HG03135 (cell line): Measurements from ENCODE around the gene TLDC2.
"Not testable (repeated sequence)": the region's sequence is repeated elsewhere in the genome, so short reads cannot be mapped to it uniquely, and the experiment has no call there.

ENCODE experiments used
- ATAC-seq: cut with Tn5 transposase; IDR thresholded peaks from one replicate; pipeline ENCODE4 v1.9.1; 2021; ENCODE audit warnings: mild to moderate bottlenecking, moderate library complexity; ENCODE audit not compliant: unreplicated experiment

The TLDC2 gene

DNA sequence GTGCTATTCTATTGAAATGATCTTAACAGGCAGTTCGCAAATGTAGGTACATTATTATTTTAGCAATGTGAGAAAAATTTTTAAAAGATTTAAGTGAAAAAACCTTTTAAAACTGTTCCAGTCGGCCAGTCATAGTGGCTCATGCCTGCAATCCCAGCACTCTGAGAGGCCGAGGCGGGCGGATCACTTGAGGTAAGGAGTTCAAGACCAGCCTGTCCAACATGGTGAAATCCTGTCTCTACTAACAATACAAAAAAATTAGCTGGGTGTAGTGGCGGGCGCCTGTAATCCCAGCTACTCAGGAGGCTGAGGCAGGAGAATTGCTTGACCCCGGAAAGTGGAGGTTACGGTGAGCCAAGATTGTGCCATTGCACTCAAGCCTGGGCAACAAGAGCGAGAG, 29.6 kb downstream of the TLDC2 start:
- not testable (repeated sequence) for ATAC-seq

DNA sequence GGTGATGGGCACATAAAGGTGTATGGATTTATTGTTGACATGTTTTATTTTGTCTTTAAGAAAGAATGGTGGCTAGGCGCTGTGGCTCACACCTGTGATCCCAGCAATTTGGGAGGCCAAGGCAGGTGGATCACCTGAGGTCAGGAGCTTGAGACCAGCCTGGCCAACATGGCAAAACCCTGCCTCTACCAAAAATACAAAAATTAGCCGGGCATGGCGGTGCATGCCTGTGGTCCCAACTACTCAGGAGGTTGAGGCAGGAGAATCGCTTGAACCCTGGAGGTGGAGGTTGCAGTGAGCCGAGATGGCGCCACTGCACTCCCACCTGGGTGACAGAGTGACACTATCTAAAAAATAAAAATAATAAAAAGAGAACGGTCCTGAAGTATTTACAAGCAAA, 30.1 kb downstream of the TLDC2 start:
- not testable (repeated sequence) for ATAC-seq

DNA sequence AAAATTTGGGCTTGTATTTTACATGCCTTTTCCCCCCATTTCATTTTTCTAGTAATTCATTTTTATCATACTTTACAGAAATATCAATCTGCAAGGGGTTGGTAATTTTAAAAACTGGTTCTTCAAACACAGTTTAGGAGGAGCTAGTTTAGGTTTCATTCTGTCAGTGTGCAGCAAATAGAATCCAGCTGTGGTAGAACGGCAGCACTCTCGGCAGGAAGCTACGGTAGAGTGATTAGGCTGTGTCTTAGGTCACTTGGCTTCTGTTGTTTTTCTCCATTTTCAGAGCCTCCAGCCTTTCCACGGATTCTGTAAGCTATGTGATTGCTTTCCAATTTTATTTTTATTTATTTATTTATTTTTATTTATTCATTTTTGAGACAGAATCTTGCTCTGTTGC, 32.7 kb downstream of the TLDC2 start:
- ATAC-seq = no peak

- ATAC-seq = no peak
These were observed 40.3 kb downstream of the TLDC2 start for GRCh38 chr20:36916199-36916598.

DNA sequence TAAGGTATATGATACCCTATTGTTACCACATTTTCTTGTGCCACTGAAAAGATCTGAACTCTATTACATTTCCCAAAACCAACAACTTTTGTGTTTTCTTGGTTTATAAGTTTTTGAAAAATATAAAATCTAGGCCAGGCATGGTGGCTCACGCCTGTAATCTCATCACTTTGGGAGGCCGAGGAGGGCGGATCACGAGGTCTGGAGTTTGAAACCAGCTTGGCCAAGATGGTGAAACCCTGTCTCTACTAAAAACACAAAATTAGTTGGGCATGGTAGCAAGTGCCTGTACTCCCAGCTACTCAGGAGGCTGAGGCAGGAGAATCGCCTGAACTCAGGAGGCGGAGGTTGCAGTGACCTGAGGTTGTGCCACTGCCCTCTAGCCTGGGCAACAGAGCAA, 41.3 kb downstream of the TLDC2 start:
- no peak for ATAC-seq

- ATAC-seq = no peak
These were observed 42.0 kb downstream of the TLDC2 start for GRCh38 chr20:36917943-36918342.

DNA sequence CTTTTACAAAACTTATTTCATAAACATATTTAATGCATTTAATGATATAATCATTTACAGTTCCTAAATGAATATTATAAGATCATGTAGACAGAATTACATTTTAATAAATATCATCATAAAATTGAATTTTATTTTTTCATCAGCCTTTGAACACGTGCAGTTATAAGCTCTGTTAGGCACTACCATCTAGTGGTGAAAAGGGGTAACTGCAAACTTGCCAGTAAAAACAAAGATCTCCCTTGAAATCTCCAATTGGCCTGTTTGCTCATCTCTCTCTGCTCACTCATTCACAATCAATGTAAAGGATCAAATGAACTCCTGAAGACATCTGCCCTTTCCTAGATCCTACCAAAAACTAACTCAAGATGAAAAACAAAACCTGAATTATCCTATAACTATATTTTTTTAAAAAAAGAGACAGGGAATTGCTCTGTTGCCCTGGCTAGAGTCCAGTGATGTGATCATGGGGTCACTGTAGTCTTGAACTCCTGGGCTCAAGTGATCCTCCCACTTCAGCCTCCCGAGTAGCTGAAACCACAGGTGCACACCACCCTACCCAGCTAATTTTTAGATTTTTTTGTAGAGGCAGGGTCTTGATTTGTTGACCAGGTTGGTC, 43.9 kb downstream of the TLDC2 start:
- ATAC-seq = no peak

- no peak for ATAC-seq
These were observed 44.4 kb downstream of the TLDC2 start for GRCh38 chr20:36920334-36920730.

- no peak for ATAC-seq
These were observed 48.5 kb downstream of the TLDC2 start for GRCh38 chr20:36924167-36925045.

DNA sequence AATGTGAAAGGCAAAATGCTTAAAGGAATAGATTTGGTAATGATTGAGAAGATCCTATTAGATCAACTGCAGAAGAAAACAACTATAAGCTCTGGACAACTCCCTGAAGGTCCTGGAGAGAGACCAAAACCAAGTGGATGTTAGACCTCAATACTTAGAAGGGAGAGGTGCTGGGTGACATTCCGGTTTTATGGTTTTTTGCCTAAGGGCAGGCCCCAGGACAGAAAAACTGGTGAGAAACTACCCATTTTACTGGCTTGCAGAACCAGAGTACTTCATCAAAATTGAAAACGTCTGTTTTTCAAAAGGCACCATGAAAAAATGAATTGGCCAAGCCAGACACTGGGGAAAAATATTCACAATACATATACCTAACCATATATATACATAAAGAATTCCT, 49.3 kb downstream of the TLDC2 start:
- no peak for ATAC-seq

DNA sequence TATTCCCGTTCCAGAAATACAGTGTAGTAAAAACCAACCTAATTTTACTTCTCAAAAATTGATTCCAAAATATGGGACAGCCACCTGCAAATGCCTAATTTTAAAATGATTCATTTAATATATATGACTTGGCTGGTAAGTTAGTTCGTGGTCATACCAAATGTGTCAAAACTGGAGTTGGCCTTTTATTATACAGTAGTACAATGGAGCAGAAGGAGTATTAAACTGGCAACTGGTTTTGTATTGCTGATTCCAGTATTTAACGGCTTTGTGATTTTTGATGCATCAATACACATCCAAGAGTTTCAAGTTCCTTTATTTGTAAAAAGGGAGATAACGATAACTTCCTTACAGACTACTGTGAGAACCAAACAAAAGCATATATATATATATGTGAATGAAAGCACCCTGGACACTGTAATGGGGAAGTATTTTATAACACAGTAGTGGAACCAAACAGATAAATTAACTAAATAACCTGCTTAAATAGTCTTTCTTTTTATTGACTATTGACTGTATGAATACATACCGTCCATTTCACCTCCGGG, 50.8 kb downstream of the TLDC2 start:
- ATAC-seq = no peak

- ATAC-seq = no peak
These were observed 51.8 kb downstream of the TLDC2 start for GRCh38 chr20:36927704-36928103.

- no peak for ATAC-seq
These were observed 53.4 kb downstream of the TLDC2 start for GRCh38 chr20:36929290-36929689.

DNA sequence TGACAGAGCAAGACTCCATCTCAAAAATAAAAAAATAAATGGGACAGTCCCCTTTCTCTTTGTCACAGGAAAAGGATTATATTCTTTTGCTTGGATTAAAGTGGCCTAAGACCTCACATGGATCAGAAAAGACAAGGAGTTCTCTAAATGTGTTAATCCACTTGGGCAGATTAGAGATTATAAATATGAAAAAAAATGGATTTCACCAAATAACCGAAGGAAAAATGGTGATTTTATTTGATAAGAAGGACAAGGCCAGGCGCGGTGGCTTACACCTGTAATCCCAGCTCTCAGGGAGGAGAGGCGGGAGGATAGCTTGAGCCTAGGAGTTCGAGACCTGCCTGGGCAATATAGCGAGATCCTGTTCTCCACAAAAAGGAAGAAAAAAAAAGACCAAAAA, 53.8 kb downstream of the TLDC2 start:
- ATAC-seq = no peak

DNA sequence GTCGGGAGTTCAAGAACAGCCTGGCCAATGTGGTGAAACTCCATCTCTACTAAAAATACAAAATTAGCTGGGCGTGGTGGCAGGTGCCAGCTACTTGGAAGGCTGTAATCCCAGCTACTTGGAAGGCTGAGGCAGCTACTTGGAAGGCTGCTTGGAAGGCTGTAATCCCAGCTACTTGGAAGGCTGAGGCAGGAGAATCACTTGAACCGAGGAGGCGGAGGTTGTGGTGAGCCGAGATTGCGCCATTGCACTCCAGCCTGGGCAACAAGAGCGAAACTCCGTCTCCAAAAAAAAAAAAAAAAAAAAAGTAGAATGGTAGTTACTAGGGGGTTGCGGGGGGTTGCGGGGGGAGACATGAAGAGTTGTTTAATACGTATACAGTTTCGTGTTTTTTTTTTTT, 56.1 kb downstream of the TLDC2 start:
- not testable (repeated sequence) for ATAC-seq

DNA sequence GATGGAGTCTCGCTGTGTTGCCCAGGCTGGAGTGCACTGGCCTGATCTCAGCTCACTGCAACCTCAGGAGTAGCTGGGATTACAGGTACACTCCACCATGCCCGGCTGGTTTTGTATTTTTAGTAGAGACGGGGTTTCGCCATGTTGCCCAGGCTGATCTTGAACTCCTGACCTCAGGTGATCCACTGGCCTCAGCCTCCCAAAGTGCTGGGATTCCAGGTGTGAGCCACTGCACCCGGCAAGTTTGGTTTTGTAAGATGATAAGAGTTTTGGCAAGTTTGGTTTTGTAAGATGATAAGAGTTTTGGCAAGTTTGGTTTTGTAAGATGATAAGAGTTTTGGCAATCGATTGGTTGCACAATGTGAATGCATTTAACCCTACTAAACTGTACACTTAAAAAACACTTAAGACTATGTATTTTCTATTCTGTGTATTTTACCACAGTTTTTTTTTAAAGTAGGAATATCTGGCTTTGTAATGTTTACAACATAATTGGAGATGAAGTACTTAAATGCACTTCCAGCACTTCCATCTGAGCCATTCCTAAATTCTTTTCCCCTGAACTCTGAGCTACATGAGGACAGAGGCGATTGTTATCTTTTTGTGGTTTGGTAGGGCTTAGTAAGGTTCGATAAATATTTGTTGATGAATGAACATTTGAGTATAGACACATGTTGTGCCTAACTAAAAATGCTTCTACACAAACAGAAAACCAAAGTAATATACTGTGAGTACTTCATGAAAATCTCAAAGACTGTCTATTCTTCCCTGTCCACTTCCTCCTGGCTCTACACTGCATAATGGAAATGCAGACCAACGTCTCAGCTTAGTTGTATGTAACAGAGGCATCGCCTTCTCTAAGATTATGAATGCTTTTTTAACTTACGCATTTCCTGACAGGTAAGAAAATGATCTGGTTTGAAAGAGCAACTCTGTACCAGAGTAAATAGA, 56.8 kb downstream of the TLDC2 start:
- ATAC-seq = no peak

GRCh38 chr20:36933571-36933970, 57.6 kb downstream of the TLDC2 start:
- ATAC-seq = not testable (repeated sequence)

DNA sequence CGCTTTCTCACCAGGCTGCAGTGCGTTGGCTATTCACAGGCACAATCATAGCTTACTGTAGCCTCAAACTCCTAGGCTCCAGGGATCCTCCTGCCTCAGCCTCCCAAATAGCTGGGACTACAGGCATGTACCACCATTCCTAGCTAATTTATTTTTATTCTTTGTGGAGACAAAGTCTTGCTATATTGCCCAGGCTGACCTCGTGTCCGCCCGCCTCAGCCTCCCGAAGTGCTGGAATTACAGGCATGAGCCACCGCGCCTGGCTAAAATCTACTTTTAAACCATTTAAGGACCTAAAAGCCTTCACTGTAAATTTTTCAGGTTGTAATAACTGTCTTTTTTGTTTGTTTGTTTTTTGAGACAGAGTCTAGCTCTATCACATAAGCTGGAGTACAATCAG, 60.4 kb downstream of the TLDC2 start:
- no peak for ATAC-seq

DNA sequence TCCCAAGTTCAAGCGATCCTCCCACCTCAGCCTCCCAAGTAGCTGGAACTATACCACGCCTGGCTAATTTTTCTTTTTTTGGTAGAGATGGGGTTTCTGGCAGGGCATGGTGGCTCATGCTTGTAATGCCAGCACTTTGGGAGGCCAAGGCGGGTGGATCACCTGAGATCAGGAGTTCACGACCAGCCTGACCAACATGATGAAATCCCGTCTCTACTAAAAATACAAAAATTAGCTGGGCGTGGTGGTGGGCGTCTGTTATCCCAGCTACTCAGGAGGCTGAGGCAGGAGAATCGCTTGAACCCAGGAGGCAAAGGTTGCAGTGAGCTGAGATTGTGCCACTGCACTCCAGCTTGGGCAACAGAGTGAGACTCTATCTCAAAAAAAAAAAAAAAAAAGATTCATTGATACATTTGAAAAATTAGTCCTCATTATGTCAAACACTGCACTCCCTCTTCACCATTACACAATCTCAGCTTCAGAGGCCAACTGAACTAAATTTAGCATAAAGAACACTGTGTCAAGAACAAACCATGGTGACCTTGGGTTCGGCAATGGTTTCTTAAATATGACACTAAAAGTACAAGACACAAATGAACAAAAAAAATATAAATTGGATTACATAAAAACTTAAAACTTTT, 60.9 kb downstream of the TLDC2 start:
- not testable (repeated sequence) for ATAC-seq

DNA sequence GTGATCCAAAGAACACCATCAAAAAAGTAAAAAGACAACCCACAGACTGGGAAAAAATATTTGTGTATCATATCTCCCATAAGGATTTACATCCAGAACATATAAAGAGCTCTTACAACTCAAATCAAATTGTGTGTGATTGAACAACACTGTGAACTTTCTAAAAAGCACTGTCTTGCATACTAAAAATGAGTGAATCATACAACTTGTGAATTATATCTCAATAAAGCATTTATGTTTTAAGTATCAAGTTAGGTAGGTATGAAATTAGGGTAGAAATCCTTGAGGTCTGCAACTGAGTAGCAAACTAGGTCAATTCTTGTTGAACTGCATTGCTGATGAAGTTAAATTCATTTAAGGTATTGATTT, 61.4 kb downstream of the TLDC2 start:
- no peak for ATAC-seq

DNA sequence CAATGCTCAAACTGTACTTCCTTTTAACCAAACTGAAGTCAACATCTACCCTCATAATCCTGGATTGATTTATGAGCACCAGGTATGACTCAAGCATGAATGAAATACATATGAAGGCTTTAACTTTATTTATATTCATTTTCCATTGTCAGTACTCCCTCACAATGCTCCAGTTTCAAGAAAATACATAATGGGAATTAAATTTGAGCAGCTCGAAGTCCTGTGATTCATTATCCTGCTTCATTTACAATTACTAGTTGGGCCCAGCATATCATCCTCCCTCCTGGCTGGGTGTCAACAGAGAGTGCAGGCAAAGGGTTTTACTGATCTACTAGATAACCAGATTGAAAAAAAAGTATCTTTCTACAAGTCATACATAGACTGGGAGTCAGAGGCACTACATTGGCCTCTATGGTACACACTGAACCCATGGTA, 65.5 kb downstream of the TLDC2 start:
- ATAC-seq = no peak
